ENCODE results near the gene CALCB. TPM values are rescaled to one million over a fixed set of nuclear protein-coding genes. Genes with fewer than 3 reads are reported as not detected.

Gene CALCB
- total and polyA plus RNA-seq, 2 of the 8 experiments (the other 6 are each of a cell fraction or from before 2014, with no cell fraction given): 3.7 to 4.2 TPM

- no peak overlapping the region for H2BK120ac ChIP-seq (replicated peaks; ENCODE audit: low read depth, low read length)
- H4K20me1 ChIP-seq (replicated peaks in 1 of 2; ENCODE audit: control insufficient read depth in 1 of 2, insufficient read depth in 2 of 2, low read length in 2 of 2): no peaks in the 10 kb centered on the region
- no peaks in the 10 kb centered on the region for H3K9me3 ChIP-seq (ENCODE audit: insufficient read depth in 2 of 2, low read depth in 1 of 2, low read length in 1 of 2)
- no peaks in the 10 kb centered on the region for H3K79me1 ChIP-seq (ENCODE audit: low read depth, low read length)
- no peak overlapping the region for H3K18ac ChIP-seq (ENCODE audit: extremely low read depth, low read length)
- no peak overlapping the region for H3K4me3 ChIP-seq (ENCODE audit: extremely low read depth in 1 of 4, insufficient read depth in 2 of 4, low read depth in 3 of 4, low read length in 4 of 4)
- H2BK5ac ChIP-seq (ENCODE audit: low read depth, low read length): no peak overlapping the region
- DNase-seq (ENCODE audit: low read depth in 1 of 2, low spot score in 2 of 2): no peak
- H2AFZ ChIP-seq (ENCODE audit: low read length): no peak overlapping the region
- FAIRE-seq: no peak
- no peak overlapping the region for H4K5ac ChIP-seq (ENCODE audit: insufficient read length, low read depth, low read length)
- no peak overlapping the region for H3K56ac ChIP-seq (replicated peaks; ENCODE audit: insufficient read length, low read depth, low read length)
- H3K14ac ChIP-seq (ENCODE audit: insufficient read length): no peak overlapping the region
- no peak overlapping the region for H3K23ac ChIP-seq (ENCODE audit: insufficient read length)
- H2BK12ac ChIP-seq (ENCODE audit: low read depth, low read length): no peak overlapping the region
- H3K4me2 ChIP-seq (ENCODE audit: insufficient read depth in 1 of 2, low read depth in 2 of 2, low read length in 2 of 2): no peak overlapping the region
- H2BK15ac ChIP-seq (ENCODE audit: low read length): no peak overlapping the region
- CTCF ChIA-PET (ENCODE audit: partially characterized antibody): interaction anchor here (0.9 to 3.8 kb wide), 10 partner anchors 10 to 118 kb away, joined by 3 to 17 read pairs (median 4); partner anchors contain the start of gene INSC
- H3K4ac ChIP-seq (replicated peaks; ENCODE audit: insufficient read length, low read depth, low read length): no peak overlapping the region
- no peak overlapping the region for H2BK20ac ChIP-seq (ENCODE audit: low read length)
- no peaks in the 10 kb centered on the region for H3K36me3 ChIP-seq (ENCODE audit: control insufficient read depth in 2 of 4, insufficient read depth in 4 of 4, low read length in 3 of 4)
- H4K8ac ChIP-seq (ENCODE audit: extremely low read depth, insufficient read depth, low read length): no peak overlapping the region
- no peak overlapping the region for H4K91ac ChIP-seq (replicated peaks; ENCODE audit: insufficient read length, low read length)
- 94% methylated on average over 2 of the region's 2 CpGs; no CpG with 5 or more reads in 1 of the 2 experiments for whole genome bisulfite sequencing, 2 experiments (ENCODE audit: extremely low coverage in 1 of 2, insufficient coverage in 1 of 2, insufficient read length in 1 of 2, insufficient replicate concordance in 2 of 2, low coverage in 1 of 2, low lambda C conversion rate in 2 of 2, missing lambda C conversion rate in 1 of 2)
- no peaks in the 10 kb centered on the region for H3K23me2 ChIP-seq (ENCODE audit: low read depth, low read length)
- H2AK5ac ChIP-seq (ENCODE audit: low read depth, low read length): no peak overlapping the region
- H3K79me2 ChIP-seq (ENCODE audit: control insufficient read depth in 1 of 2, insufficient read depth in 2 of 2, low read length in 2 of 2): no peaks in the 10 kb centered on the region
- H3K4me1 ChIP-seq (replicated peaks in 1 of 4; ENCODE audit: control insufficient read depth in 3 of 4, insufficient read depth in 4 of 4, low read length in 3 of 4): no peaks in the 10 kb centered on the region
- no peak overlapping the region for H3K27ac ChIP-seq (ENCODE audit: low read depth, low read length)
- H3K9ac ChIP-seq (replicated peaks in 1 of 4; ENCODE audit: extremely low read depth in 1 of 4, low read depth in 3 of 4, low read length in 3 of 4): no peak overlapping the region
- H3K27me3 ChIP-seq (replicated peaks in 1 of 4; ENCODE audit: control insufficient read depth in 3 of 4, extremely low read depth in 1 of 4, insufficient read depth in 3 of 4, low read length in 3 of 4): no peaks in the 10 kb centered on the region
- POLR2A ChIA-PET (ENCODE audit: partially characterized antibody): no interaction called here
- no peak for TF ChIP-seq ZNF274 (IDR thresholded peaks at IDR 0.05; ENCODE audit: borderline replicate concordance, extremely low read depth, low read length)
- no peak for TF ChIP-seq JUN (IDR thresholded peaks at IDR 0.05; ENCODE audit: low read depth, low read length)
- TF ChIP-seq RFX5 (IDR thresholded peaks at IDR 0.05; ENCODE audit: borderline replicate concordance, low read depth, low read length): no peak
- TF ChIP-seq SIN3A (conservative IDR thresholded peaks at IDR 0.05 in 1 of 2, IDR thresholded peaks at IDR 0.05 in 1 of 2; ENCODE audit: low read depth in 1 of 2, low read length in 2 of 2): no peak
- TF ChIP-seq MAFK (IDR thresholded peaks at IDR 0.05; ENCODE audit: low read depth, low read length): no peak
- no peak for TF ChIP-seq ATF2 (IDR thresholded peaks at IDR 0.05; ENCODE audit: low read length)
- no peak for TF ChIP-seq KDM5A (IDR thresholded peaks at IDR 0.05; ENCODE audit: low read length)
- TF ChIP-seq BCL11A (IDR thresholded peaks at IDR 0.05; ENCODE audit: low read depth in 2 of 2, low read length in 2 of 2): no peak
- TF ChIP-seq PHF8 (conservative IDR thresholded peaks at IDR 0.05; ENCODE audit: low read depth, low read length): no peak
- TF ChIP-seq CHD2 (IDR thresholded peaks at IDR 0.05; ENCODE audit: low read length): no peak
- no peak for TF ChIP-seq TEAD4 (IDR thresholded peaks at IDR 0.05; ENCODE audit: low read depth, low read length)
- no peak for TF ChIP-seq GTF2F1 (IDR thresholded peaks at IDR 0.05; ENCODE audit: borderline replicate concordance, low read depth, low read length)
- no peak for TF ChIP-seq POLR2AphosphoS5 (IDR thresholded peaks at IDR 0.05; ENCODE audit: low read depth, low read length)
- TF ChIP-seq JUND (IDR thresholded peaks at IDR 0.05; ENCODE audit: low read length): no peak
Observed at GRCh38 chr11:15124528-15124927, 51.1 kb downstream of the CALCB start.
